ENCODE data around the gene CHST12. TPM values are rescaled to one million over a fixed set of nuclear protein-coding genes. Genes with fewer than 3 reads are reported as not detected.
"Not testable (repeated sequence)": the region's sequence is repeated elsewhere in the genome, so short reads cannot be mapped to it uniquely, and the experiment has no call there.

CHST12 gene
- total RNA-seq, 1 donor from 2014 or later = 18.5 TPM

DNA sequence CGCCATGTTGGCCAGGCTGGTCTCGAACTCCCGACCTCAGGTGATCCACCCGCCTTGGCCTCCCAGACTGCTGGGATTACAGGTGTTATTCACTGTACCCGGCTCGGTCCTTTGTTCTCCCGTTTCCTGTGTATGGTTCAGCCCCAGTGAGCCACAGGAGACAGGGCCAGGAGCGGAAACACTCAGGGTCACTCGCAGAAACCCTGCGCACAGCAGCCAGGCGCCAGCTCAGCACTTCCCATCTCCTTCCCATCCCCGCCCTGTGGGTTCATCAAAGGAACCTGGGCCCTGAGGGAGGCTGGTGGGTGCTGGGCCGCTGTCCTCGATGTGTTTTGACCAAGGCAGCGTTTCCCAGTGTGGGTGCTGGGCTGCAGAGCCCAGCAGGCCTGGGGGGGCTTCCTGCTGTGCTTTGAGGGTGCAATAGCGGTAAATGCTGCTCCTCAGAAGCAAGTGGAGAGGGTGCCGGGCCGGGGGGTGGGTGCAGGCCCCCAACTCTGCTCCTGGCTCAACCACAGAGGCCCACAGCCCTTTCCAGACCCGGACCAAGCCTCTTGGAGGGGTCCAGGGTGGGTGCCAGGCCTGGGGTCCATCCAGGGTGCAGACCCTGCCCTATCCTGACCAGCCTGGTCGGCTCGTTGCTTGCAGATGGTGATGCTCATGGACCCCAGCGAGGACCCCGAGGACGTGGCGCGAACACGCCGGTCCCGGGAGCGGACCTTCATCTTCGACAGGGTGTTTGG lies 15.3 kb upstream of the CHST12 start:
- Mint-ChIP-seq H3K36me3 (ENCODE audit: low read depth, unreplicated experiment) (peaks cover 10% of the 10 kb centered on the region), H3K4me3 (ENCODE audit: unreplicated experiment) (no peak overlapping the region), H3K27ac (ENCODE audit: unreplicated experiment) (no peak overlapping the region), H3K4me1 (ENCODE audit: low read depth, unreplicated experiment) (peaks cover 5% of the 10 kb centered on the region), H3K9me3 (ENCODE audit: unreplicated experiment) (no peaks in the 10 kb centered on the region), H3K27me3 (ENCODE audit: low read depth, unreplicated experiment) (no peaks in the 10 kb centered on the region)
- no peak for TF ChIP-seq EZH2 (IDR thresholded peaks at IDR 0.05; ENCODE audit: insufficient read depth, low read length)
- TF ChIP-seq, protein P1, sequence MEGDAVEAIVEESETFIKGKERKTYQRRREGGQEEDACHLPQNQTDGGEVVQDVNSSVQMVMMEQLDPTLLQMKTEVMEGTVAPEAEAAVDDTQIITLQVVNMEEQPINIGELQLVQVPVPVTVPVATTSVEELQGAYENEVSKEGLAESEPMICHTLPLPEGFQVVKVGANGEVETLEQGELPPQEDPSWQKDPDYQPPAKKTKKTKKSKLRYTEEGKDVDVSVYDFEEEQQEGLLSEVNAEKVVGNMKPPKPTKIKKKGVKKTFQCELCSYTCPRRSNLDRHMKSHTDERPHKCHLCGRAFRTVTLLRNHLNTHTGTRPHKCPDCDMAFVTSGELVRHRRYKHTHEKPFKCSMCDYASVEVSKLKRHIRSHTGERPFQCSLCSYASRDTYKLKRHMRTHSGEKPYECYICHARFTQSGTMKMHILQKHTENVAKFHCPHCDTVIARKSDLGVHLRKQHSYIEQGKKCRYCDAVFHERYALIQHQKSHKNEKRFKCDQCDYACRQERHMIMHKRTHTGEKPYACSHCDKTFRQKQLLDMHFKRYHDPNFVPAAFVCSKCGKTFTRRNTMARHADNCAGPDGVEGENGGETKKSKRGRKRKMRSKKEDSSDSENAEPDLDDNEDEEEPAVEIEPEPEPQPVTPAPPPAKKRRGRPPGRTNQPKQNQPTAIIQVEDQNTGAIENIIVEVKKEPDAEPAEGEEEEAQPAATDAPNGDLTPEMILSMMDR (IDR thresholded peaks at IDR 0.05; ENCODE audit: insufficient read depth, low read depth, low read length) = no peak
- Histone ChIP-seq H3K36me3 (ENCODE audit: insufficient read depth, low read length) (no peaks in the 10 kb centered on the region), H3K9ac (ENCODE audit: low read length) (no peak overlapping the region), H4K20me1 (ENCODE audit: insufficient read depth, low read length) (peaks cover 4% of the 10 kb centered on the region), H3K4me3 (ENCODE audit: insufficient read depth, low read depth, low read length) (no peak overlapping the region), H3K79me2 (ENCODE audit: insufficient read depth, low read length) (no peaks in the 10 kb centered on the region), H3K9me3 (ENCODE audit: insufficient read depth, low read depth, low read length) (no peaks in the 10 kb centered on the region), H3K27ac (ENCODE audit: low read depth, low read length) (no peak overlapping the region), H3K4me2 (ENCODE audit: low read length) (no peak overlapping the region), H3K27me3 (ENCODE audit: insufficient read depth, low read length) (no peaks in the 10 kb centered on the region), H3K4me1 (ENCODE audit: insufficient read depth, low read length) (peaks cover 7% of the 10 kb centered on the region), H2AFZ (ENCODE audit: low read depth, low read length) (no peak overlapping the region)
- FAIRE-seq = no peak
- DNase-seq (ENCODE audit: low read depth) = no peak

DNA sequence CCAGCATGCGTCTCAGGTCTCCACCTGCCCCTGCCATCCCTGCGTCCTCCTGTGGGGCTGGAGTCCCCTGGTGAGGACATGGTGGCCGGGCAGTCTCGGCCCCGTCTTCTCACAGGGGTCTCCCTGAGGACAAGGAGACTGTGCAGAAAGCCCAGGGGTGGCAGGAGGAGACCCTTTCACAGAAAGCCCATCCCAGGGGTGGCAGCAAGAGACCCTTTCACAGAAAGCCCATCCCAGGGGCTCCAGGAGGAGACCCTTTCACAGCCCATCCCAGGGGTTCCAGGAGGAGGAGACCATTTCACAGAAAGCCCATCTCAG lies 14.8 kb upstream of the CHST12 start:
- Mint-ChIP-seq H3K9me3 (ENCODE audit: unreplicated experiment) (no peaks in the 10 kb centered on the region), H3K36me3 (ENCODE audit: low read depth, unreplicated experiment) (peaks cover 10% of the 10 kb centered on the region), H3K27ac (ENCODE audit: unreplicated experiment) (no peak overlapping the region), H3K4me1 (ENCODE audit: low read depth, unreplicated experiment) (peaks cover 5% of the 10 kb centered on the region), H3K27me3 (ENCODE audit: low read depth, unreplicated experiment) (peaks cover 3% of the 10 kb centered on the region), H3K4me3 (ENCODE audit: unreplicated experiment) (no peak overlapping the region)
- Histone ChIP-seq H3K9ac (ENCODE audit: low read length) (no peak overlapping the region), H3K4me2 (ENCODE audit: low read length) (no peak overlapping the region), H3K79me2 (ENCODE audit: insufficient read depth, low read length) (no peaks in the 10 kb centered on the region), H3K9me3 (ENCODE audit: insufficient read depth, low read depth, low read length) (no peaks in the 10 kb centered on the region), H3K4me1 (ENCODE audit: insufficient read depth, low read length) (peaks cover 7% of the 10 kb centered on the region), H3K27ac (ENCODE audit: low read depth, low read length) (no peak overlapping the region), H4K20me1 (ENCODE audit: insufficient read depth, low read length) (peaks cover 4% of the 10 kb centered on the region), H2AFZ (ENCODE audit: low read depth, low read length) (no peak overlapping the region), H3K27me3 (ENCODE audit: insufficient read depth, low read length) (no peaks in the 10 kb centered on the region), H3K36me3 (ENCODE audit: insufficient read depth, low read length) (no peaks in the 10 kb centered on the region), H3K4me3 (ENCODE audit: insufficient read depth, low read depth, low read length) (no peak overlapping the region)
- DNase-seq (ENCODE audit: low read depth) = no peak
- FAIRE-seq = no peak
- TF ChIP-seq, protein P1 (IDR thresholded peaks at IDR 0.05; ENCODE audit: insufficient read depth, low read depth, low read length) = no peak
- TF ChIP-seq EZH2 (IDR thresholded peaks at IDR 0.05; ENCODE audit: insufficient read depth, low read length) = no peak

DNA sequence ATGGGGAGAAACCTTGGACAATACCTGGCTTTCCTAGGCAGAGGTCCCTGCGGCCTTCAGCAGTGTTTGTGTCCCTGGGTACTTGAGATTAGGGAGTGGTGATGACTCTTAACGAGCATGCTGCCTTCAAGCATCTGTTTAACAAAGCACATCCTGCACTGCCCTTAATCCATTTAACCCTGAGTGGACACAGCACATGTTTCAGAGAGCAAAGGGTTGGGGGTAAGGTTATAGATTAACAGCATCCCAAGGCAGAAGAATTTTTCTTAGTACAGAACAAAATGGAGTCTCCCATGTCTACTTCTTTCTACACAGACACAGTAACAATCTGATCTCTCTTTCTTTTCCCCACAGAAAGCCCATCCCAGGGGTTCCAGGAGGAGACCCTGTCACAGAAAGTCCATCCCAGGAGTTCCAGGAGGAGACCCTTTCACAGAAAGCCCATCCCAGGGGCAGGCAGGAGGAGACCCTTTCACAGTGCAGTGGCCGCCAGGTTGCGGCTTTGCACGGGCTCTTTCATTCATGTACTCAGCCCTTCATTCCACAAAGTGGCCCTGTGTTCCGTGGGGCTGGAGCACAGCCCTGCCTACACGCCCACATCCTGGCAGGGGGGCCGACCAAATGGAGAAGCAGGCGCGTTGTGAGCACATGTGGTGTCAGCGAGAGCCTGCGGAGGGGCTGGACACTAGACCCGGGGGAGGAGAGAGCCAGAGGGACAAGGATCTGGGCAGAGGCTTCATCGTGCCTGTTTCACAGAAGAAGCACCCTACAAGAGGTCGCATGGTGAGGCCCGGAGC lies 13.2 kb upstream of the CHST12 start:
- not testable (repeated sequence) for H3K27ac ChIP-seq (ENCODE audit: low read depth, low read length); FAIRE-seq; H3K27ac Mint-ChIP-seq (ENCODE audit: unreplicated experiment); H3K27me3 Mint-ChIP-seq (ENCODE audit: low read depth, unreplicated experiment); H3K9me3 ChIP-seq (ENCODE audit: insufficient read depth, low read depth, low read length); H3K4me3 ChIP-seq (ENCODE audit: insufficient read depth, low read depth, low read length); H3K4me1 Mint-ChIP-seq (ENCODE audit: low read depth, unreplicated experiment); H3K36me3 Mint-ChIP-seq (ENCODE audit: low read depth, unreplicated experiment); H3K4me1 ChIP-seq (ENCODE audit: insufficient read depth, low read length); H4K20me1 ChIP-seq (ENCODE audit: insufficient read depth, low read length); H3K27me3 ChIP-seq (ENCODE audit: insufficient read depth, low read length); H3K79me2 ChIP-seq (ENCODE audit: insufficient read depth, low read length); H3K4me3 Mint-ChIP-seq (ENCODE audit: unreplicated experiment); H3K36me3 ChIP-seq (ENCODE audit: insufficient read depth, low read length); H3K9me3 Mint-ChIP-seq (ENCODE audit: unreplicated experiment)
- peak; percentile 50 for DNase-seq (ENCODE audit: low read depth)
- H3K4me2 ChIP-seq (ENCODE audit: low read length) = peak overlapping the region; percentile 70
- peak overlapping the region; percentile 30 for H2AFZ ChIP-seq (ENCODE audit: low read depth, low read length)
- H3K9ac ChIP-seq (ENCODE audit: low read length) = peak overlapping the region; percentile 5

All from astrocyte (in vitro differentiated cells and primary cell).